T-helper 2 cell treated with Interferon-gamma antibody and Interleukin-4, amounts not matched to agents 100 ng/mL and 5 ng/mL, for 36 hours (primary cell): Measurements from ENCODE around the gene NR1H2. TPM values are rescaled to one million over a fixed set of nuclear protein-coding genes. Genes with fewer than 3 reads are reported as not detected.

ENCODE experiments used
- intact Hi-C: fragments of 100-400 bp; cut with micrococcal nuclease; formaldehyde crosslinking; loops from one replicate; pipeline ENCODE4 v1.15.1; 2023
- total RNA-seq: library from RNA; stranded (reverse); gene quantifications from 2 replicates; pipeline ENCODE4 v1.2.3, GENCODE V29; 2022

The NR1H2 gene
- total RNA-seq, 1 donor from 2014 or later: 64.3 TPM

- intact Hi-C loops: no loop called here
These were observed 17.8 kb downstream of the NR1H2 start for GRCh38 chr19:50394017-50394416.

- intact Hi-C loops: no loop called here
These were observed 22.6 kb downstream of the NR1H2 start for GRCh38 chr19:50398675-50399367.

GRCh38 chr19:50399368-50399745 lies 23.1 kb downstream of the NR1H2 start:
- intact Hi-C loops: no loop called here

GRCh38 chr19:50401605-50402450 lies 25.6 kb downstream of the NR1H2 start:
- intact Hi-C loops: no loop called here

- intact Hi-C loops: no loop called here
These were observed 26.5 kb downstream of the NR1H2 start for GRCh38 chr19:50402544-50403301.

- intact Hi-C loops: no loop called here
These were observed 30.0 kb downstream of the NR1H2 start for GRCh38 chr19:50406156-50406820.

GRCh38 chr19:50406829-50407228 lies 30.6 kb downstream of the NR1H2 start:
- intact Hi-C loops: no loop called here

- intact Hi-C loops: no loop called here
These were observed 33.1 kb downstream of the NR1H2 start for GRCh38 chr19:50409347-50409746.

GRCh38 chr19:50410109-50410508 lies 33.9 kb downstream of the NR1H2 start:
- intact Hi-C loops: no loop called here

GRCh38 chr19:50412419-50412818 lies 36.2 kb downstream of the NR1H2 start:
- intact Hi-C loops: no loop called here

GRCh38 chr19:50413096-50413495 lies 36.8 kb downstream of the NR1H2 start:
- intact Hi-C loops: no loop called here

- intact Hi-C loops: no loop called here
These were observed 37.3 kb downstream of the NR1H2 start for GRCh38 chr19:50413531-50413930.

- intact Hi-C loops: loop anchor here (2.0 kb wide), 2 partner anchors 46 to 58 kb away; no protein-coding TSS in a partner anchor
These were observed 38.8 kb downstream of the NR1H2 start for GRCh38 chr19:50414864-50415660.

- intact Hi-C loops: loop anchor here (2.0 kb wide), 2 partner anchors 47 to 59 kb away; no protein-coding TSS in a partner anchor
These were observed 39.4 kb downstream of the NR1H2 start for GRCh38 chr19:50415661-50416033.

- intact Hi-C loops: no loop called here
These were observed 40.0 kb downstream of the NR1H2 start for GRCh38 chr19:50416034-50416977.

GRCh38 chr19:50417111-50418081 lies 41.1 kb downstream of the NR1H2 start:
- intact Hi-C loops: no loop called here

- intact Hi-C loops: no loop called here
These were observed 42.1 kb downstream of the NR1H2 start, which contains the start of gene SPIB for GRCh38 chr19:50418176-50419021. TSS of gene SPIB (plus strand) at chr19:50418938. CDS start at chr19:50418963, 25 bp downstream.
